Nephron (organoid): ENCODE results near the gene TLE3.

Experiments
- H3K27ac Mint-ChIP-seq, 3 experiments: 2 replicates each; pipeline ENCODE4 v1.8.0; 2020; ENCODE audit warnings: mixed read lengths in 3 of 3, mild to moderate bottlenecking in 2 of 3, moderate library complexity in 1 of 3
- H3K27me3 Mint-ChIP-seq: 2 replicates; pipeline ENCODE4 v1.8.0; 2021; ENCODE audit warnings: low read depth, mild to moderate bottlenecking, moderate library complexity, mixed read lengths
- H3K36me3 Mint-ChIP-seq: 2 replicates; pipeline ENCODE4 v1.8.0; 2020; ENCODE audit warnings: low read depth, mixed read lengths
- H3K4me1 Mint-ChIP-seq: 2 replicates; pipeline ENCODE4 v1.8.0; 2020; ENCODE audit warnings: mixed read lengths
- H3K4me3 Mint-ChIP-seq, 3 experiments: 2 replicates each; pipeline ENCODE4 v1.8.0; 2020; ENCODE audit warnings: mild to moderate bottlenecking in 3 of 3, mixed read lengths in 3 of 3, moderate library complexity in 2 of 3
- H3K9me3 Mint-ChIP-seq: 2 replicates; pipeline ENCODE4 v1.8.0; 2020; ENCODE audit warnings: mixed read lengths
- TF ChIP-seq, protein P1 (sequence below), 3 experiments: fragments of 200-600 bp; sonication (generic); IDR thresholded peaks; one replicate each; pipeline ENCODE4 v1.5.0; 2021; ENCODE audit warnings: antibody characterized with exemption in 3 of 3; ENCODE audit not compliant: unreplicated experiment in 3 of 3

The TLE3 gene

GRCh38 chr15:70142322-70143191 lies 44.8 kb upstream of the TLE3 start:
- Mint-ChIP-seq H3K4me3 (peak overlapping the region; percentile 59 to 76 (median 65)), H3K36me3 (no peaks in the 10 kb centered on the region), H3K4me1 (peaks cover 81% of the 10 kb centered on the region), H3K27me3 (peaks cover 33% of the 10 kb centered on the region), H3K27ac (peak overlapping the region; percentile 74 to 98 (median 97)), H3K9me3 (no peaks in the 10 kb centered on the region)
- TF ChIP-seq, protein P1, sequence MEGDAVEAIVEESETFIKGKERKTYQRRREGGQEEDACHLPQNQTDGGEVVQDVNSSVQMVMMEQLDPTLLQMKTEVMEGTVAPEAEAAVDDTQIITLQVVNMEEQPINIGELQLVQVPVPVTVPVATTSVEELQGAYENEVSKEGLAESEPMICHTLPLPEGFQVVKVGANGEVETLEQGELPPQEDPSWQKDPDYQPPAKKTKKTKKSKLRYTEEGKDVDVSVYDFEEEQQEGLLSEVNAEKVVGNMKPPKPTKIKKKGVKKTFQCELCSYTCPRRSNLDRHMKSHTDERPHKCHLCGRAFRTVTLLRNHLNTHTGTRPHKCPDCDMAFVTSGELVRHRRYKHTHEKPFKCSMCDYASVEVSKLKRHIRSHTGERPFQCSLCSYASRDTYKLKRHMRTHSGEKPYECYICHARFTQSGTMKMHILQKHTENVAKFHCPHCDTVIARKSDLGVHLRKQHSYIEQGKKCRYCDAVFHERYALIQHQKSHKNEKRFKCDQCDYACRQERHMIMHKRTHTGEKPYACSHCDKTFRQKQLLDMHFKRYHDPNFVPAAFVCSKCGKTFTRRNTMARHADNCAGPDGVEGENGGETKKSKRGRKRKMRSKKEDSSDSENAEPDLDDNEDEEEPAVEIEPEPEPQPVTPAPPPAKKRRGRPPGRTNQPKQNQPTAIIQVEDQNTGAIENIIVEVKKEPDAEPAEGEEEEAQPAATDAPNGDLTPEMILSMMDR (IDR thresholded peaks at IDR 0.05; ENCODE audit: unreplicated experiment in 3 of 3), result no peak

DNA sequence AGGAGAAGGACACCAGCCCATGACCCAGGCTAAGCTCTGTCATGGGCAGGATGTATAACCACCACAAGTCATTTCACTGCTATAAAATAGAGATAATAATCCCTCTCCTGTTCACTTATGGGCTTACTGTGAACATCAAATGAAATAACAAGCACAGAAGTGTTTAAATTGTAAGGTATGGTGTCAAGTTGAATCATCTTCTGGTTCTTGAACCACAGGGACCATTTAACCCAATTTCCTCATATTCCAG lies 44.3 kb upstream of the TLE3 start:
- Mint-ChIP-seq H3K27me3 (peaks cover 28% of the 10 kb centered on the region), H3K4me1 (peaks cover 75% of the 10 kb centered on the region), H3K4me3 (no peak overlapping the region), H3K9me3 (no peaks in the 10 kb centered on the region), H3K36me3 (no peaks in the 10 kb centered on the region), H3K27ac (peak overlapping the region; percentile 74 to 98 (median 97))
- TF ChIP-seq, protein P1 (IDR thresholded peaks at IDR 0.05; ENCODE audit: unreplicated experiment in 3 of 3), result no peak

GRCh38 chr15:70141376-70142071 lies 43.8 kb upstream of the TLE3 start:
- H3K27ac Mint-ChIP-seq, result peak overlapping the region; percentile 41 to 98 (median 74)

GRCh38 chr15:70140543-70141375 lies 43.0 kb upstream of the TLE3 start:
- peaks cover 66% of the 10 kb centered on the region for H3K4me1 Mint-ChIP-seq

More at GRCh38 chr15:70141376-70142071, 43.8 kb upstream of the TLE3 start:
- Mint-ChIP-seq H3K4me3 (peak overlapping the region in 2 of 3 experiments; percentile 2 to 3), H3K36me3 (no peaks in the 10 kb centered on the region), H3K27me3 (peaks cover 28% of the 10 kb centered on the region), H3K9me3 (no peaks in the 10 kb centered on the region), H3K4me1 (peaks cover 74% of the 10 kb centered on the region)
- TF ChIP-seq, protein P1 (IDR thresholded peaks at IDR 0.05; ENCODE audit: unreplicated experiment in 3 of 3), result no peak

GRCh38 chr15:70140025-70140542 lies 42.4 kb upstream of the TLE3 start:
- Mint-ChIP-seq H3K4me3 (peak overlapping the region in 1 of 3 experiments; percentile 19), H3K27me3 (peaks cover 32% of the 10 kb centered on the region), H3K9me3 (no peaks in the 10 kb centered on the region), H3K4me1 (peaks cover 64% of the 10 kb centered on the region), H3K36me3 (no peaks in the 10 kb centered on the region), H3K27ac (peak overlapping the region in 1 of 3 experiments; percentile 19)
- TF ChIP-seq, protein P1 (IDR thresholded peaks at IDR 0.05; ENCODE audit: unreplicated experiment in 3 of 3), result no peak

More at GRCh38 chr15:70140543-70141375, 43.0 kb upstream of the TLE3 start:
- Mint-ChIP-seq H3K27me3 (peaks cover 28% of the 10 kb centered on the region), H3K36me3 (no peaks in the 10 kb centered on the region), H3K9me3 (no peaks in the 10 kb centered on the region), H3K4me3 (peak overlapping the region in 2 of 3 experiments; percentile 2 to 3), H3K27ac (peak overlapping the region; percentile 41 to 69 (median 64))
- TF ChIP-seq, protein P1 (IDR thresholded peaks at IDR 0.05; ENCODE audit: unreplicated experiment in 3 of 3), result no peak
